ENCODE measurements around the gene CAMK1D. TPM values are rescaled to one million over a fixed set of nuclear protein-coding genes. Genes with fewer than 3 reads are reported as not detected.

Gene CAMK1D
- total RNA-seq, 3 donors from 2014 or later (not counting 1 experiment from before 2014, with no cell fraction given), result 44.2 to 56.4 (median 49.7) TPM

- Mint-ChIP-seq H3K27me3 (ENCODE audit: low read depth in 2 of 2) (no peaks in the 10 kb centered on the region), H3K4me3 (no peak overlapping the region), H3K4me1 (peaks cover 6 to 22% of the 10 kb centered on the region in 2 donors), H3K9me3 (no peaks in the 10 kb centered on the region), H3K27ac (no peak overlapping the region), H3K36me3 (no peaks in the 10 kb centered on the region)
- Histone ChIP-seq H3K4me1 (ENCODE audit: control insufficient read depth, insufficient read depth, low read length) (no peaks in the 10 kb centered on the region), H3K4me3 (ENCODE audit: low read length) (no peak overlapping the region), H3K36me3 (ENCODE audit: control insufficient read depth, insufficient read depth, low read length) (no peaks in the 10 kb centered on the region), H3K27ac (ENCODE audit: low read length) (no peak overlapping the region), H3K27me3 (ENCODE audit: control insufficient read depth, insufficient read depth, low read length) (no peaks in the 10 kb centered on the region), H3K9me3 (ENCODE audit: control insufficient read depth, insufficient read depth, low read length) (no peaks in the 10 kb centered on the region)
- ATAC-seq (no peak), DNase-seq (no peak)
- intact Hi-C loops (cut with micrococcal nuclease), result no loop called here
- 95% methylated on average over 8 of the region's 11 CpGs for whole genome bisulfite sequencing (ENCODE audit: insufficient coverage)
- TF ChIP-seq, protein P1, sequence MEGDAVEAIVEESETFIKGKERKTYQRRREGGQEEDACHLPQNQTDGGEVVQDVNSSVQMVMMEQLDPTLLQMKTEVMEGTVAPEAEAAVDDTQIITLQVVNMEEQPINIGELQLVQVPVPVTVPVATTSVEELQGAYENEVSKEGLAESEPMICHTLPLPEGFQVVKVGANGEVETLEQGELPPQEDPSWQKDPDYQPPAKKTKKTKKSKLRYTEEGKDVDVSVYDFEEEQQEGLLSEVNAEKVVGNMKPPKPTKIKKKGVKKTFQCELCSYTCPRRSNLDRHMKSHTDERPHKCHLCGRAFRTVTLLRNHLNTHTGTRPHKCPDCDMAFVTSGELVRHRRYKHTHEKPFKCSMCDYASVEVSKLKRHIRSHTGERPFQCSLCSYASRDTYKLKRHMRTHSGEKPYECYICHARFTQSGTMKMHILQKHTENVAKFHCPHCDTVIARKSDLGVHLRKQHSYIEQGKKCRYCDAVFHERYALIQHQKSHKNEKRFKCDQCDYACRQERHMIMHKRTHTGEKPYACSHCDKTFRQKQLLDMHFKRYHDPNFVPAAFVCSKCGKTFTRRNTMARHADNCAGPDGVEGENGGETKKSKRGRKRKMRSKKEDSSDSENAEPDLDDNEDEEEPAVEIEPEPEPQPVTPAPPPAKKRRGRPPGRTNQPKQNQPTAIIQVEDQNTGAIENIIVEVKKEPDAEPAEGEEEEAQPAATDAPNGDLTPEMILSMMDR (IDR thresholded peaks at IDR 0.05), result no peak
These were observed 401.3 kb downstream of the CAMK1D start for GRCh38 chr10:12750526-12751201.

GRCh38 chr10:12755075-12755474, 405.7 kb downstream of the CAMK1D start:
- no peak overlapping the region for H3K4me3 Mint-ChIP-seq
- intact Hi-C loops (cut with micrococcal nuclease), result no loop called here
- H3K4me1 Mint-ChIP-seq, result peaks cover 13 to 27% of the 10 kb centered on the region in 2 donors
- no peaks in the 10 kb centered on the region for H3K36me3 Mint-ChIP-seq
- Histone ChIP-seq H3K27ac (ENCODE audit: low read length) (no peak overlapping the region), H3K9me3 (ENCODE audit: control insufficient read depth, insufficient read depth, low read length) (no peaks in the 10 kb centered on the region), H3K4me3 (ENCODE audit: low read length) (no peak overlapping the region), H3K4me1 (ENCODE audit: control insufficient read depth, insufficient read depth, low read length) (no peaks in the 10 kb centered on the region), H3K27me3 (ENCODE audit: control insufficient read depth, insufficient read depth, low read length) (no peaks in the 10 kb centered on the region), H3K36me3 (ENCODE audit: control insufficient read depth, insufficient read depth, low read length) (no peaks in the 10 kb centered on the region)
- DNase-seq (no peak), ATAC-seq (no peak)
- TF ChIP-seq, protein P1 (IDR thresholded peaks at IDR 0.05), result no peak
- H3K27me3 Mint-ChIP-seq (ENCODE audit: low read depth in 2 of 2), result no peaks in the 10 kb centered on the region
- H3K9me3 Mint-ChIP-seq, result no peaks in the 10 kb centered on the region
- WGBS (ENCODE audit: insufficient coverage), result 96% methylated on average over 5 of the region's 5 CpGs
- H3K27ac Mint-ChIP-seq, result no peak overlapping the region

- no peaks in the 10 kb centered on the region for H3K27me3 ChIP-seq (ENCODE audit: control insufficient read depth, insufficient read depth, low read length)
- H3K4me3 Mint-ChIP-seq, result no peak overlapping the region
- WGBS (ENCODE audit: insufficient coverage), result 87% methylated on average over 2 of the region's 2 CpGs
- no peaks in the 10 kb centered on the region for H3K4me1 ChIP-seq (ENCODE audit: control insufficient read depth, insufficient read depth, low read length)
- peaks cover 3% of the 10 kb centered on the region for H3K36me3 ChIP-seq (ENCODE audit: control insufficient read depth, insufficient read depth, low read length)
- DNase-seq (no peak), ATAC-seq (no peak)
- no peaks in the 10 kb centered on the region for H3K27me3 Mint-ChIP-seq (ENCODE audit: low read depth in 2 of 2)
- intact Hi-C loops (cut with micrococcal nuclease), result no loop called here
- no peak overlapping the region for H3K27ac Mint-ChIP-seq
- H3K9me3 Mint-ChIP-seq, result no peaks in the 10 kb centered on the region
- peaks cover 6% of the 10 kb centered on the region for H3K36me3 Mint-ChIP-seq
- TF ChIP-seq, protein P1 (IDR thresholded peaks at IDR 0.05), result no peak
- no peaks in the 10 kb centered on the region for H3K9me3 ChIP-seq (ENCODE audit: control insufficient read depth, insufficient read depth, low read length)
- no peak overlapping the region for H3K4me3 ChIP-seq (ENCODE audit: low read length)
- peaks cover 13 to 28% of the 10 kb centered on the region in 2 donors for H3K4me1 Mint-ChIP-seq
- no peak overlapping the region for H3K27ac ChIP-seq (ENCODE audit: low read length)
These were observed 408.0 kb downstream of the CAMK1D start for GRCh38 chr10:12757351-12757750.

GRCh38 chr10:12758271-12758670, 408.9 kb downstream of the CAMK1D start:
- H3K4me1 ChIP-seq (ENCODE audit: control insufficient read depth, insufficient read depth, low read length), result no peaks in the 10 kb centered on the region
- H3K36me3 ChIP-seq (ENCODE audit: control insufficient read depth, insufficient read depth, low read length), result peaks cover 3% of the 10 kb centered on the region
- H3K27me3 ChIP-seq (ENCODE audit: control insufficient read depth, insufficient read depth, low read length), result no peaks in the 10 kb centered on the region
- no peak overlapping the region for H3K27ac ChIP-seq (ENCODE audit: low read length)
- intact Hi-C loops (cut with micrococcal nuclease), result no loop called here
- ATAC-seq (no peak), DNase-seq (no peak)
- Mint-ChIP-seq H3K4me1 (peaks cover 13 to 28% of the 10 kb centered on the region in 2 donors), H3K36me3 (peaks cover 7% of the 10 kb centered on the region), H3K4me3 (no peak overlapping the region), H3K27ac (no peak overlapping the region), H3K9me3 (no peaks in the 10 kb centered on the region), H3K27me3 (ENCODE audit: low read depth in 2 of 2) (no peaks in the 10 kb centered on the region)
- no peaks in the 10 kb centered on the region for H3K9me3 ChIP-seq (ENCODE audit: control insufficient read depth, insufficient read depth, low read length)
- 100% methylated on average over 1 of the region's 2 CpGs for WGBS (ENCODE audit: insufficient coverage)
- H3K4me3 ChIP-seq (ENCODE audit: low read length), result no peak overlapping the region
- TF ChIP-seq, protein P1 (IDR thresholded peaks at IDR 0.05), result no peak
